AG09309 (cell line): ENCODE measurements around the gene RABGAP1L.

ENCODE experiments used
- DNase-seq: peaks from one replicate; pipeline ENCODE4 v3.0.0-alpha.2; 2010; ENCODE audit warnings: low read depth
- H3K4me3 ChIP-seq: 2 replicates; pipeline ENCODE4 v1.5.1; 2011; ENCODE audit warnings: mild to moderate bottlenecking, low read depth, low read length, moderate library complexity; ENCODE audit not compliant: control insufficient read depth
- TF ChIP-seq, protein P1 (sequence below): IDR thresholded peaks from 2 replicates; pipeline ENCODE4 v1.5.1; 2011; ENCODE audit warnings: mild to moderate bottlenecking, low read depth, low read length, inconsistent platforms; ENCODE audit not compliant: insufficient read depth, control insufficient read depth; ENCODE audit errors: missing control alignments

Gene RABGAP1L

DNA sequence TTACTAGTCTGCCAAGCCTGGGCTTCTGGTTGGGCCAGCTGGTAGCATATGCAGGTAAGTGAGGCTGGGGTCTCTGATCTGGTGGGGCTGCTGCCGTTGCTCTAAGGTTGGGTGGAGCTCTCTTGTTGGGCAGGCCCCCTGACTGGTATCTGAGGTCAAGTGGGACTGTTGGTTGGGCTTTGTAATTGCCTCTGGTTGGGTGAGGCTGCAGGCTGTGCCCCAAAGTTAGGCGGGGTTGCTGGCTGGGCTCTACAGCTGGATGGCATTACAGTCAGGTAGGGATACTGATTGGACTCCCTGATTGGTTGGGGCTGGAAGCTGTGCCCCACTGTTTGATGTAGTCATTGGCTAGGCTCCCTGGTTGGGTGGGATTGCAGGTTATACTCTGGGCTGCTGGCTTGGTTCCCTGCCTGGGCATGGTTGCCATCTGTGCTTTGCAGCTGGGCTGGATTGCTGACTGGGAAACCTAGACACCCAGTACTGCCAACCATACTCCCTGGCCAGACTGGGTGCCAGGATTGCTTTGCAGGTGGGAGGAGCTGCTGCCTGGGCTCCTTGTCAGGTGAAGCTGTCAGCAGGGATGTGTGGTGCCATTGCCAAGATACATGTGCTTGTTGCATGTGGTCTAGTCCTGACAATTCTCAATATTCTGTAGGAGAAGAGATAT, 130.5 kb downstream of the RABGAP1L start:
- TF ChIP-seq, protein P1, sequence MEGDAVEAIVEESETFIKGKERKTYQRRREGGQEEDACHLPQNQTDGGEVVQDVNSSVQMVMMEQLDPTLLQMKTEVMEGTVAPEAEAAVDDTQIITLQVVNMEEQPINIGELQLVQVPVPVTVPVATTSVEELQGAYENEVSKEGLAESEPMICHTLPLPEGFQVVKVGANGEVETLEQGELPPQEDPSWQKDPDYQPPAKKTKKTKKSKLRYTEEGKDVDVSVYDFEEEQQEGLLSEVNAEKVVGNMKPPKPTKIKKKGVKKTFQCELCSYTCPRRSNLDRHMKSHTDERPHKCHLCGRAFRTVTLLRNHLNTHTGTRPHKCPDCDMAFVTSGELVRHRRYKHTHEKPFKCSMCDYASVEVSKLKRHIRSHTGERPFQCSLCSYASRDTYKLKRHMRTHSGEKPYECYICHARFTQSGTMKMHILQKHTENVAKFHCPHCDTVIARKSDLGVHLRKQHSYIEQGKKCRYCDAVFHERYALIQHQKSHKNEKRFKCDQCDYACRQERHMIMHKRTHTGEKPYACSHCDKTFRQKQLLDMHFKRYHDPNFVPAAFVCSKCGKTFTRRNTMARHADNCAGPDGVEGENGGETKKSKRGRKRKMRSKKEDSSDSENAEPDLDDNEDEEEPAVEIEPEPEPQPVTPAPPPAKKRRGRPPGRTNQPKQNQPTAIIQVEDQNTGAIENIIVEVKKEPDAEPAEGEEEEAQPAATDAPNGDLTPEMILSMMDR: no peak
- DNase-seq: no peak
- no peak overlapping the region for H3K4me3 ChIP-seq

DNA sequence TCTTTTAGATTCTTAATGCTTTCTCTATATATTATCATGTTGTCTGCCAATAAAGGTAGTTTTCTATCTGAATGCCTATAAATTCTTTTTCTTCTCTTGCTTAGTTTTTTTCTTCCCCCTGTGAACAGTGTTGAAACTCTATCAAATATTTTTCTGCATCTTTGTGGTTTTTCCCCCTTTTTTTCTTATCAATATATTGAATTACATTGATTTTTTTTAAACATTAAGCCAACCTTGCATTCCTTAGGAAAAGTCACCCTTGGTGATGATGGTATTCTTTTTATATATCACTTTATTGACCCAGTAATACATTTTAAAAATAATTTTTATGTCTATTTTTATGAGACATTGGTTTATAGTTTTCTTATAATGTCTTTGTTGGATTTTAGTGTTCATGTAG, 131.7 kb downstream of the RABGAP1L start:
- TF ChIP-seq, protein P1: no peak
- no peak for DNase-seq
- H3K4me3 ChIP-seq: no peak overlapping the region

- no peak for DNase-seq
- no peak overlapping the region for H3K4me3 ChIP-seq
- TF ChIP-seq, protein P1: no peak
Observed at GRCh38 chr1:174296309-174296708, 137.0 kb downstream of the RABGAP1L start.

GRCh38 chr1:174297351-174297750, 138.0 kb downstream of the RABGAP1L start:
- TF ChIP-seq, protein P1: no peak
- no peak for DNase-seq
- no peak overlapping the region for H3K4me3 ChIP-seq

- DNase-seq: no peak
- TF ChIP-seq, protein P1: no peak
Observed at GRCh38 chr1:174301295-174302077, 142.2 kb downstream of the RABGAP1L start.

DNA sequence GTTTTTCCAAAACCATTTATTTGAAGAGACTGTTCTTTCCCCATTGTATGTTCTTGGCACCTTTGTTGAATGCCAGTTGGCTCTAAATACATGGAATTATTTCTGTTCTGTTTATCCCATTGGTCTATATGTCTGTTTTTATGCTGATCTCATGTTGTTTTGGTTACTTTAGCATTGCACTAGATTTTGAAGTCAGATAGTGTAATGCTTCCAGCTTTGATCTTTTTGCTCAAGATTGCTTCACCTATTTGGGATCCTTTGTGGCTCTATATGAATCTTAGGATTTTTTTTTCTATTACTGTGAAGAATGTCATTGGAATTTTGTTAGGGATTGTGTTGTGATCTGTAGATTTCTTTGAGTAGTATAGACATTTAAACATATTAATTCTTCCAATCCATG, 149.3 kb downstream of the RABGAP1L start:
- no peak overlapping the region for H3K4me3 ChIP-seq
- TF ChIP-seq, protein P1: no peak
- DNase-seq: no peak

More at GRCh38 chr1:174301295-174302077, 142.2 kb downstream of the RABGAP1L start:
- no peak overlapping the region for H3K4me3 ChIP-seq

- no peak overlapping the region for H3K4me3 ChIP-seq
- TF ChIP-seq, protein P1: no peak
- DNase-seq: no peak
Observed at GRCh38 chr1:174309490-174309889, 150.2 kb downstream of the RABGAP1L start.
